ENCODE data around the gene CUBN. TPM values are rescaled to one million over a fixed set of nuclear protein-coding genes. Genes with fewer than 3 reads are reported as not detected.

The CUBN gene
- total RNA-seq, 2 donors from 2014 or later: 0.75 to 1.3 TPM

GRCh38 chr10:17053061-17053460, 76.5 kb downstream of the CUBN start:
- Histone ChIP-seq H3K36me3 (ENCODE audit: control insufficient read depth, insufficient read depth, low read length) (no peaks in the 10 kb centered on the region), H3K27ac (ENCODE audit: low read depth, low read length) (no peak overlapping the region), H3K4me3 (ENCODE audit: low read length) (no peak overlapping the region), H3K9me3 (ENCODE audit: control insufficient read depth, low read length) (peaks cover 21% of the 10 kb centered on the region), H3K9ac (ENCODE audit: extremely low read depth, low read length, poor library complexity, severe bottlenecking) (no peak overlapping the region), H3K4me1 (ENCODE audit: control insufficient read depth, insufficient read depth, low read length) (no peaks in the 10 kb centered on the region), H3K27me3 (ENCODE audit: control insufficient read depth, insufficient read depth, low read length, poor library complexity, severe bottlenecking) (no peaks in the 10 kb centered on the region)
- no peak overlapping the region for H3K4me3 Mint-ChIP-seq
- DNase-seq: no peak
- H3K27me3 Mint-ChIP-seq (ENCODE audit: insufficient read depth): no peaks in the 10 kb centered on the region
- peaks cover 7% of the 10 kb centered on the region for H3K4me1 Mint-ChIP-seq
- no peak for TF ChIP-seq CTCF (conservative IDR thresholded peaks at IDR 0.05)
- H3K27ac Mint-ChIP-seq: no peak overlapping the region
- H3K9me3 Mint-ChIP-seq: peaks cover 23% of the 10 kb centered on the region
- H3K36me3 Mint-ChIP-seq (ENCODE audit: low read depth): peaks cover 4% of the 10 kb centered on the region

- no peak overlapping the region for H3K27ac Mint-ChIP-seq
- no peaks in the 10 kb centered on the region for H3K36me3 ChIP-seq (ENCODE audit: control insufficient read depth, insufficient read depth, low read length)
- no peak overlapping the region for H3K4me3 Mint-ChIP-seq
- no peak for TF ChIP-seq CTCF (conservative IDR thresholded peaks at IDR 0.05)
- no peaks in the 10 kb centered on the region for H3K27me3 ChIP-seq (ENCODE audit: control insufficient read depth, insufficient read depth, low read length, poor library complexity, severe bottlenecking)
- no peaks in the 10 kb centered on the region for H3K4me1 ChIP-seq (ENCODE audit: control insufficient read depth, insufficient read depth, low read length)
- H3K27me3 Mint-ChIP-seq (ENCODE audit: insufficient read depth): no peaks in the 10 kb centered on the region
- 83 to 92% methylated on average over 2 to 3 of the region's 3 CpGs for whole genome bisulfite sequencing, 2 experiments (ENCODE audit: insufficient coverage in 1 of 2, insufficient read length in 1 of 2)
- H3K4me1 Mint-ChIP-seq: peaks cover 7% of the 10 kb centered on the region
- no peak overlapping the region for H3K27ac ChIP-seq (ENCODE audit: low read depth, low read length)
- peaks cover 21% of the 10 kb centered on the region for H3K9me3 ChIP-seq (ENCODE audit: control insufficient read depth, low read length)
- H3K36me3 Mint-ChIP-seq (ENCODE audit: low read depth): peaks cover 4% of the 10 kb centered on the region
- no peak overlapping the region for H3K4me3 ChIP-seq (ENCODE audit: low read length)
- no peak for DNase-seq
- peaks cover 23% of the 10 kb centered on the region for H3K9me3 Mint-ChIP-seq
- H3K9ac ChIP-seq (ENCODE audit: extremely low read depth, low read length, poor library complexity, severe bottlenecking): no peak overlapping the region
Observed at GRCh38 chr10:17051851-17052250, 77.8 kb downstream of the CUBN start.

- no peak overlapping the region for H3K4me3 Mint-ChIP-seq
- peaks cover 4% of the 10 kb centered on the region for H3K36me3 Mint-ChIP-seq (ENCODE audit: low read depth)
- Histone ChIP-seq H3K9ac (ENCODE audit: extremely low read depth, low read length, poor library complexity, severe bottlenecking) (no peak overlapping the region), H3K4me1 (ENCODE audit: control insufficient read depth, insufficient read depth, low read length) (no peaks in the 10 kb centered on the region), H3K27me3 (ENCODE audit: control insufficient read depth, insufficient read depth, low read length, poor library complexity, severe bottlenecking) (no peaks in the 10 kb centered on the region), H3K9me3 (ENCODE audit: control insufficient read depth, low read length) (peaks cover 21% of the 10 kb centered on the region), H3K27ac (ENCODE audit: low read depth, low read length) (no peak overlapping the region), H3K4me3 (ENCODE audit: low read length) (no peak overlapping the region), H3K36me3 (ENCODE audit: control insufficient read depth, insufficient read depth, low read length) (no peaks in the 10 kb centered on the region)
- H3K27ac Mint-ChIP-seq: no peak overlapping the region
- H3K4me1 Mint-ChIP-seq: peaks cover 7% of the 10 kb centered on the region
- no peak for TF ChIP-seq CTCF (conservative IDR thresholded peaks at IDR 0.05)
- WGBS, 2 experiments (ENCODE audit: insufficient coverage in 1 of 2, insufficient read length in 1 of 2): 97 to 100% methylated on average over 1 of the region's 1 CpG
- no peaks in the 10 kb centered on the region for H3K27me3 Mint-ChIP-seq (ENCODE audit: insufficient read depth)
- DNase-seq: no peak
- peaks cover 23% of the 10 kb centered on the region for H3K9me3 Mint-ChIP-seq
Observed at GRCh38 chr10:17049195-17049594, 80.4 kb downstream of the CUBN start.

Data from endodermal cell (in vitro differentiated cells).